HG02610 (cell line): ENCODE measurements around the gene AHCTF1.

Experiments
- ATAC-seq: cut with Tn5 transposase; IDR thresholded peaks from one replicate; pipeline ENCODE4 v1.9.1; 2021; ENCODE audit warnings: mild to moderate bottlenecking, moderate library complexity; ENCODE audit not compliant: unreplicated experiment

Gene AHCTF1, protein sequence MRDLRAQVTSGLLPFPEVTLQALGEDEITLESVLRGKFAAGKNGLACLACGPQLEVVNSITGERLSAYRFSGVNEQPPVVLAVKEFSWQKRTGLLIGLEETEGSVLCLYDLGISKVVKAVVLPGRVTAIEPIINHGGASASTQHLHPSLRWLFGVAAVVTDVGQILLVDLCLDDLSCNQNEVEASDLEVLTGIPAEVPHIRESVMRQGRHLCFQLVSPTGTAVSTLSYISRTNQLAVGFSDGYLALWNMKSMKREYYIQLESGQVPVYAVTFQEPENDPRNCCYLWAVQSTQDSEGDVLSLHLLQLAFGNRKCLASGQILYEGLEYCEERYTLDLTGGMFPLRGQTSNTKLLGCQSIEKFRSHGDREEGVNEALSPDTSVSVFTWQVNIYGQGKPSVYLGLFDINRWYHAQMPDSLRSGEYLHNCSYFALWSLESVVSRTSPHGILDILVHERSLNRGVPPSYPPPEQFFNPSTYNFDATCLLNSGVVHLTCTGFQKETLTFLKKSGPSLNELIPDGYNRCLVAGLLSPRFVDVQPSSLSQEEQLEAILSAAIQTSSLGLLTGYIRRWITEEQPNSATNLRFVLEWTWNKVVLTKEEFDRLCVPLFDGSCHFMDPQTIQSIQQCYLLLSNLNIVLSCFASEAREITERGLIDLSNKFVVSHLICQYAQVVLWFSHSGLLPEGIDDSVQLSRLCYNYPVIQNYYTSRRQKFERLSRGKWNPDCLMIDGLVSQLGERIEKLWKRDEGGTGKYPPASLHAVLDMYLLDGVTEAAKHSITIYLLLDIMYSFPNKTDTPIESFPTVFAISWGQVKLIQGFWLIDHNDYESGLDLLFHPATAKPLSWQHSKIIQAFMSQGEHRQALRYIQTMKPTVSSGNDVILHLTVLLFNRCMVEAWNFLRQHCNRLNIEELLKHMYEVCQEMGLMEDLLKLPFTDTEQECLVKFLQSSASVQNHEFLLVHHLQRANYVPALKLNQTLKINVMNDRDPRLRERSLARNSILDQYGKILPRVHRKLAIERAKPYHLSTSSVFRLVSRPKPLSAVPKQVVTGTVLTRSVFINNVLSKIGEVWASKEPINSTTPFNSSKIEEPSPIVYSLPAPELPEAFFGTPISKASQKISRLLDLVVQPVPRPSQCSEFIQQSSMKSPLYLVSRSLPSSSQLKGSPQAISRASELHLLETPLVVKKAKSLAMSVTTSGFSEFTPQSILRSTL (N-terminal part only)

GRCh38 chr1:246931549-246932365, at the start of gene AHCTF1:
TSS of gene AHCTF1 (minus strand) at chr1:246931948. CDS start at chr1:246918370, 13,578 bp downstream.
- peak; percentile 93 for ATAC-seq

DNA sequence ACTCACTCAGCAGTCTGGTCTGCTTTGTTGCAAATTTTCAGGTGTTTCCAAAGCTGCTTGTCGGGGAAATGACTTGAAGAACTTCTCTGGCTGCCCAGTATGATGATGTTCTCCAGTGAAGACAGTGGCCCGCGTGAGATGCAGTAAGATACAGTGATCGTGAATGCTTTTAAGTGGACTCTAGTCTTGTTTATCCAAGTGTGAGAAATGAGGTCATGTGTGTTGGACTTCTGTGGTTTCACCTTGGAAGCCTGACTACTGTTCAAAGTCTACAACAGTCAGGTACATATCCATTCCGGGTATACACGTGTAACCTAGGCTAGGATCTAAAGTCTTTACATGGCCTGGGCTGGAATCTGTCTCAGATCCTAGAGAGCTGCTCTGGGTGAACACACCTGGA, 47.0 kb upstream of the AHCTF1 start:
- ATAC-seq, result no peak

- ATAC-seq, result no peak
Observed at GRCh38 chr1:246978281-246978680, 46.5 kb upstream of the AHCTF1 start.

GRCh38 chr1:246971969-246972368, 40.2 kb upstream of the AHCTF1 start:
- ATAC-seq, result no peak

DNA sequence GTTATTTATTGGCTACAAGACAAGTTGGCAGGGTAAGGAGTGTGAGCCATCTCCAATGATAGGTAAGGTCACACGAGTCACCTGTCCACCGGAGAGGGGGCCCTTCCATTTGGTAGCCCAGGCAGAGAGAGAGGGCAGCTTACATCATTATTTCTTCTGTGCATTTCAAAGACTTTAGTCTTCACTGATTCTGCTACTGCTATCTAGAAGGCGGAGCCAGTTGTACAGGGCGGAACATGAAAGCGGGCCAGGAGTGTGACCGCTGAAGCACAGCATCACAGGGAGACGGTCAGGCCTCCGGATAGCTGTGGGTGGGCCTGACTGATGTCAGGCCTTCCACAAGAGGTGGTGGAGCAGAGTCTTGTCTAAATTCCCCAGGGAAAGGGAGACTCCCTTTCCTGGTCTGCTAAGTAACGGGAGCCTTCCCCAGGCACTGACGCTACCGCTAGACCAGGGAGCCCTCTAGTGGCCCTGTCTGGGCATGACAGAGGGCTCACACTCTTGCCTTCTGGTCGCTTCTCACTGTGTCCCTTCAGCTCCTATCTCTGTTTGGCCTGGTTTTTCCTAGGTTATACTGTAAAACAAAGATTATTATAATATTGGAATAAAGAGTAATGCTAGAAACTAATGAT, 39.5 kb upstream of the AHCTF1 start:
- no peak for ATAC-seq

- ATAC-seq, result no peak
Observed at GRCh38 chr1:246969621-246970020, 37.9 kb upstream of the AHCTF1 start.

- ATAC-seq, result no peak
Observed at GRCh38 chr1:246966502-246966901, 34.8 kb upstream of the AHCTF1 start.

- ATAC-seq, result peak; percentile 56
Observed at GRCh38 chr1:246959944-246960693, 28.4 kb upstream of the AHCTF1 start.

DNA sequence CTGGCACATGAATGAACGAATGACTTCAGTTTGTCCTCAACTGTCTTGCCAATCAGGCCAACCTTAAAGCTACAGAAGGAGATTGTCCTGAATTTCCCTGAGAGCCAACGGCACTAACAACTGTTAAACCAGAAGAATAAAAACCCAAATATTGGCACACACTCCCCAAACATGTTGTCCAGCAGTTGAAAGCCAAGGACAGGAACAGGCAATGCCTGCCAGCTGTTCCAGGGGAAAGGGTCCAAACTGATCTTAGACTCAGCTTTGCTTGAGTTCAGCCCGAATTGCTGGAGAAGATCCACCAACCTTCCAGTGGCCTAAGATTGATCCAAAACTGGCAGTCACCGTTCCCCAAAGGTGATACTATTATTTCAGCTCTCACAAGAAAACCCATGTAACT, 22.4 kb upstream of the AHCTF1 start:
- ATAC-seq, result no peak

GRCh38 chr1:246951413-246951812, 19.7 kb upstream of the AHCTF1 start:
- no peak for ATAC-seq

DNA sequence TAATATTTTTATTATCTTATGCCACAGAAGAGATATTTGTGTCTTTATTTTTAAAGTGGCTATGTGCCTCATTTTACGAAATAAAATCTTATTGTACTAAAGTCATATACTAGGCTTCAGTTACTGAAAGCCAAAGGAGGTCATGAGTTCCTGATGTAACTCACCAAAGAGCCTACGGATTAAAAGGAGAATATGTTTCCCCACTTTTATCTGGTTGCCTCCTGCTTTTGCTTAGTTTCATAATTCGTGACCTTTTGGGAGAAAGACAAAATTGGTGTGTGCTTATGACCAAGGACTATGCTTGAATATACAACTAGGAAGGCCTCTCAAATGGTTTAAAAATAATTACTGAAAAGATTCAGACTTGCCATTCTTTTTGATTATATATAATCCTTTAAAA, 18.2 kb upstream of the AHCTF1 start:
- ATAC-seq, result no peak

GRCh38 chr1:246947255-246947654, 15.5 kb upstream of the AHCTF1 start:
- no peak for ATAC-seq

DNA sequence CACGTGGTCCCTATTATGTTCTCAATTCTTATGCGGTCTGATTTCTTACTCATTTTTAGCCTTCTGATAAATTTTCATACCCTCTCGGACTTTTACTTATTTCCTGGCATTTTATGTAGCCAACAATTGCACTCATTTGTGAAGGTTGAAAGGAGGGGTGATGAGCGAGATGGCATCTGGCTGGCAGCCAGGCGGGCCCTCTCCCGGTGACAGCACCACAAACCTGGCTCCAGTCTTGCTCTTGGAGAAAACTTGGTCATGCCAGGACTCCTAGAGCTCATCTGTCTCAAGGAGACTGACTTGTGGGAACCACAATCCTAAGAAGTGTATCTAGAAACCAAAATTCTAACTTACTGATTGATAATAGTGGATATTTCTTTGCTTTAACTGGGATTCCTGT, 14.6 kb upstream of the AHCTF1 start:
- no peak for ATAC-seq

DNA sequence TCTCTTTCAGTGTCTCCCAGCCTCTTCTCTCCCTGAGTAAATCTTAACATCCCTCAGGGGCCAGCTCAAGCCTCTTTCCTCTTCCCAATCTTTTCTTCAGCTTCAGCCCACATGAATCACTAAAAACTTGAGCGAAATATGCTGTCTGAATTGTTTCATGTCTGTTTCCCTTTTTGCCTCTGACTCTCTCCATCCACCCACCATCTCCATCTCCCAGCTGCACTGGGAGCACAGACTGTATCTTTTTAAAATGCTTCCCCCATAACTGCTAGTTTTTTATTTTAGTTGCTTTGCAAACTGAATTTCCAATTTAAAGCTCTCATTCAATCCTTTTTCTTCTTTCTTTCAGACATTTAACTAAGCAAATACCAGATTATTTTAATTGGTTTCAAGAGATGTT, 3.0 kb upstream of the AHCTF1 start:
- no peak for ATAC-seq

- no peak for ATAC-seq
Observed at GRCh38 chr1:246933893-246934292, 2.1 kb upstream of the AHCTF1 start.

GRCh38 chr1:246932366-246932700, 585 bp upstream of the AHCTF1 start:
- no peak for ATAC-seq

DNA sequence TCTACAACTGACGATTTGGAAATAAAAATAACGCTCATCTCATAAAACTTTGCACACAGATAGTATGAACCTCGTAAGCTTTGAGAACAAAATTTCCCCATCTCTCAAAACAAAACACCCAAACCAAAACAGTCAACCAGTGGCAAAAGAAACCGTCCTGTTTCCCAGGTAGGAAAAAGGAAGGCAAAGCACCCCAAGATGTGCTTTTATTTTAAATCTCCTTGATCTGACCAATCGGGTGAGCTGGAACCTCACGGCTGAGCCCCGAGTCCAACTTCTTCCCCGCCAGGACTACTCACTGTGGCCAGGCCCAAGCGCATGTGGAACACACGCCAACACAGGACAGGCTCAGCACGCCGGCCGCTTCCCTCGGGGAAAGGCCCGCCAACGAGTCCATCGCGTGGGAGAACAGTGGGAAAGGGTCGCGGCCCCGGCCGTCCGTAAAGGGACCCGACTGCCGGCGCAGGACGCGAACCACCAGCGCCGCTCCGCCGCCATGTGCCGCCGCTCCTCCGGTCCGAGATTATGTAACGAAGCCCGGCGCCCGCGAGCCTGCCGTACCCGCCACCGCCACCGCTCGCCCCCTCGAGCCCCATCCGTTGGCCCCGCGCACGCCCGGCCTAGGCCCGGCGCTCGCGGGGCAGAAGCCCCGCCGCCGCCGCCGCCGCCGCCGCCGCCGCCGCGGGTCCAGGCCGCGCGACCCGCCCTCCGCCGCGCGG, 759 bp downstream of the AHCTF1 start:
- ATAC-seq, result peak; percentile 18

GRCh38 chr1:246925997-246926626, 5.6 kb downstream of the AHCTF1 start:
- no peak for ATAC-seq
